Colonic mucosa (tissue), 4 donors: ENCODE measurements around the gene SNAP29. TPM values are rescaled to one million over a fixed set of nuclear protein-coding genes. Genes with fewer than 3 reads are reported as not detected.

Experiments
- DNase-seq: peaks from one replicate; pipeline ENCODE4 v3.0.0-alpha.2; 2020
- H3K27ac ChIP-seq: fragments of 200-600 bp; one replicate; pipeline ENCODE4 v1.8.0; 2021
- H3K27me3 ChIP-seq: fragments of 200-600 bp; one replicate; pipeline ENCODE4 v1.8.0; 2021
- H3K36me3 ChIP-seq: fragments of 200-600 bp; one replicate; pipeline ENCODE4 v1.8.0; 2021
- H3K4me1 ChIP-seq: fragments of 200-600 bp; one replicate; pipeline ENCODE4 v1.8.0; 2021; ENCODE audit warnings: mild to moderate bottlenecking
- H3K4me3 ChIP-seq: fragments of 200-600 bp; one replicate; pipeline ENCODE4 v1.8.0; 2021
- H3K9ac ChIP-seq, 2 donors: one replicate each; pipeline ENCODE4 v1.7.0; 2013; ENCODE audit warnings: control low read depth in 2 of 2, low read depth in 2 of 2, low read length in 2 of 2
- H3K9me3 ChIP-seq: fragments of 200-600 bp; one replicate; pipeline ENCODE4 v1.8.0; 2021
- intact Hi-C: fragments of 100-400 bp; cut with DNase I; formaldehyde crosslinking; loops from one replicate; pipeline ENCODE4 v1.14.1; 2022
- total RNA-seq, 2 donors: library from RNA; stranded (reverse); fragmentation: NEBNext Ultra II Directional in 1 of 2; extraction: Animal tissue kit (Norgen Biotek cat#: 25700) in 1 of 2; gene quantifications; one replicate each; pipeline ENCODE4 v1.2.1, GENCODE V29; 2021
- TF ChIP-seq, protein P1 (sequence below): fragments of 200-600 bp; IDR thresholded peaks from one replicate; pipeline ENCODE4 v1.8.0; 2022; ENCODE audit warnings: antibody characterized with exemption, mild to moderate bottlenecking
- donor health status: healthy.
- donor health status: DM: no; HTN: no; CAD: no.
- donor health status: DM: no; HTN: no; CAD: no.

The SNAP29 gene
- total RNA-seq, 2 donors from 2014 or later, result 25.3 to 39.0 TPM

DNA sequence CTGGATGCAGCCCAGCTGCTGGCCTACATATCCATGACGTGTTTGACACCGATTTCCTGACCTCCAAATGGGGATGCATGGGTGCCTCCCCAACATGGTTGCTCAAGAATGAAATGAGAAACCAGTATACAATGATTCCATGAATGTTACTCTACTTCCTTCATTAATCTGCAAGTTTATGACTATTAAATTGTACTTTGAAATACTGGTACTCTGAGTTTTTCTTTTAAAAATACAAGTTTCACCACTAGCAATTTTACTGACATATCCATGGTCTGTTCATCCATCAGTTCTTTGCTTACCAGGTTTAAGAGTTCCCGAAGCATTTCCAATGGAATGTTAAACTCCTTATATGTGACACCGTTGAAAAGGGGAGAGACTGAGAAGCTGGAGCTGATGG is 45.8 kb upstream of the SNAP29 start:
- intact Hi-C loops, result no loop called here
- no peaks in the 10 kb centered on the region for H3K4me1 ChIP-seq
- H3K27ac ChIP-seq, result no peak overlapping the region
- H3K9me3 ChIP-seq, result no peaks in the 10 kb centered on the region
- DNase-seq, result no peak
- H3K27me3 ChIP-seq, result no peaks in the 10 kb centered on the region
- TF ChIP-seq, protein P1, sequence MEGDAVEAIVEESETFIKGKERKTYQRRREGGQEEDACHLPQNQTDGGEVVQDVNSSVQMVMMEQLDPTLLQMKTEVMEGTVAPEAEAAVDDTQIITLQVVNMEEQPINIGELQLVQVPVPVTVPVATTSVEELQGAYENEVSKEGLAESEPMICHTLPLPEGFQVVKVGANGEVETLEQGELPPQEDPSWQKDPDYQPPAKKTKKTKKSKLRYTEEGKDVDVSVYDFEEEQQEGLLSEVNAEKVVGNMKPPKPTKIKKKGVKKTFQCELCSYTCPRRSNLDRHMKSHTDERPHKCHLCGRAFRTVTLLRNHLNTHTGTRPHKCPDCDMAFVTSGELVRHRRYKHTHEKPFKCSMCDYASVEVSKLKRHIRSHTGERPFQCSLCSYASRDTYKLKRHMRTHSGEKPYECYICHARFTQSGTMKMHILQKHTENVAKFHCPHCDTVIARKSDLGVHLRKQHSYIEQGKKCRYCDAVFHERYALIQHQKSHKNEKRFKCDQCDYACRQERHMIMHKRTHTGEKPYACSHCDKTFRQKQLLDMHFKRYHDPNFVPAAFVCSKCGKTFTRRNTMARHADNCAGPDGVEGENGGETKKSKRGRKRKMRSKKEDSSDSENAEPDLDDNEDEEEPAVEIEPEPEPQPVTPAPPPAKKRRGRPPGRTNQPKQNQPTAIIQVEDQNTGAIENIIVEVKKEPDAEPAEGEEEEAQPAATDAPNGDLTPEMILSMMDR, result no peak
- H3K36me3 ChIP-seq, result no peaks in the 10 kb centered on the region
- no peak overlapping the region for H3K9ac ChIP-seq
- H3K4me3 ChIP-seq, result no peak overlapping the region

- H3K9me3 ChIP-seq, result no peaks in the 10 kb centered on the region
- DNase-seq, result no peak
- intact Hi-C loops, result no loop called here
- no peak overlapping the region for H3K4me3 ChIP-seq
- H3K27me3 ChIP-seq, result no peaks in the 10 kb centered on the region
- no peak overlapping the region for H3K9ac ChIP-seq
- no peak overlapping the region for H3K27ac ChIP-seq
- no peaks in the 10 kb centered on the region for H3K36me3 ChIP-seq
- TF ChIP-seq, protein P1, result no peak
- H3K4me1 ChIP-seq, result no peaks in the 10 kb centered on the region
These were observed 44.5 kb upstream of the SNAP29 start for GRCh38 chr22:20814221-20814808.

DNA sequence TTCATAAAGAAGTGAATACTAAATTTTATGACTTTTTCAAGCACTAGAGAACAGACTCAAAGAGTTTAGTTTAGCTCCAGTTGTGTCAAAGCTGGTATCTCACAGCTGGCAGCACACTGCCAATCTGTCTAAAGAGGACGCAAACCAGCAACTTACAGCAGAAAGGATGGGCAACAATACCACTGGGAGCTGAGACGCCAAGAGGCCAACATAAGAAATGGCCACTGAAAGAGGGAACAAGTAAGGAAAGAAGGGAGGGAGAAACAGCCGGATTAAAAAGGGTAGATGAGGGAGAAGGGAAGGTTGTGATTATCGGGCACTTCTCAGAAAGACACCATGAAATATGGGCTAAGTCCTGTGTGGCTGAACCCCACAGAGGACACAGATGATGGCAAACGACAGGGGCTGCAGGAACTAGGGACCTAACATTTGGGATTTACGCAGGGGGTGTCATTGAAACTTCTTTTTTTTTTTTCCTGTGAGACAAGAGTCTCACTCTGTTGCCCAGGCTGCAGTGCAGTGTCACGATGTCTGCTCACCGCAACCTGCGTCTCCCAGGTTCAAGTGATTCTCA is 43.2 kb upstream of the SNAP29 start:
- H3K27ac ChIP-seq, result no peak overlapping the region
- no peak overlapping the region for H3K4me3 ChIP-seq
- no peak overlapping the region for H3K9ac ChIP-seq
- no peaks in the 10 kb centered on the region for H3K36me3 ChIP-seq
- intact Hi-C loops, result no loop called here
- TF ChIP-seq, protein P1, result no peak
- H3K9me3 ChIP-seq, result no peaks in the 10 kb centered on the region
- no peaks in the 10 kb centered on the region for H3K4me1 ChIP-seq
- H3K27me3 ChIP-seq, result no peaks in the 10 kb centered on the region
- DNase-seq, result no peak

- TF ChIP-seq, protein P1, result no peak
- Histone ChIP-seq H3K36me3 (no peaks in the 10 kb centered on the region), H3K27ac (no peak overlapping the region), H3K4me3 (no peak overlapping the region), H3K9me3 (no peaks in the 10 kb centered on the region), H3K4me1 (no peaks in the 10 kb centered on the region), H3K9ac (no peak overlapping the region), H3K27me3 (no peaks in the 10 kb centered on the region)
- no peak for DNase-seq
- intact Hi-C loops, result no loop called here
These were observed 42.2 kb upstream of the SNAP29 start for GRCh38 chr22:20816559-20816958.

DNA sequence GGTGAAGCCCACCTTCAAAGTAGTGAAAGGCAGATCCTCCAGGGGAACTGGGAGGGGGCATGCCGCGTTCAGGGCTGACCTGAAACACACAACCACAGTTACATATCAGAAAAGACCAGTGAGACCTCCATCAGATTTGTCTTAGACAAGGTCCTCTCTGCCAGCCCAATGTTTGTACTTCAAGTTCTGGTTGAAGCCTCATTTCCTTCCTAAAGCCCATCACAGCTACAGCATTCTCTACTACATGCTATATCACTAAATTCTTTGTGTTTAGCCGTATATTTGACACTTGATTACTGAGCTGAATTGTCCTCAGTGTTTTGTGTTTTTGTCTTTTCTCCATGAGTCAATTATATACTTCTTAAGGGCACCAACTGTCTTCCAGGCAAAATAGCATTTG is 40.3 kb upstream of the SNAP29 start:
- TF ChIP-seq, protein P1, result no peak
- no peaks in the 10 kb centered on the region for H3K27me3 ChIP-seq
- no peak overlapping the region for H3K4me3 ChIP-seq
- no peaks in the 10 kb centered on the region for H3K4me1 ChIP-seq
- DNase-seq, result no peak
- no peak overlapping the region for H3K9ac ChIP-seq
- no peaks in the 10 kb centered on the region for H3K36me3 ChIP-seq
- intact Hi-C loops, result no loop called here
- H3K27ac ChIP-seq, result no peak overlapping the region
- no peaks in the 10 kb centered on the region for H3K9me3 ChIP-seq
